H1 (cell line): ENCODE results near the gene PDE4C. TPM values are rescaled to one million over a fixed set of nuclear protein-coding genes. Genes with fewer than 3 reads are reported as not detected.

Experiments
- CTCF ChIA-PET: fragments of 300-600 bp; sonication (Branson Sonifier 250); formaldehyde crosslinking; loops from one replicate; lab custom pipeline; 2021; ENCODE audit not compliant: partially characterized antibody; lab: Charles Lee
- POLR2A ChIA-PET: fragments of 300-600 bp; sonication (Branson Sonifier 250); formaldehyde crosslinking; loops from one replicate; lab custom pipeline; 2021; ENCODE audit warnings: inconsistent platforms; ENCODE audit not compliant: partially characterized antibody; lab: Charles Lee
- DNase-seq, 2 experiments: peaks; one replicate each; pipeline versions ENCODE4 v3.0.0 to v3.0.0-alpha.2; 2010 to 2022; ENCODE audit warnings: low spot score in 2 of 2, low read depth in 1 of 2, mixed read lengths in 1 of 2
- FAIRE-seq: peaks from 2 replicates; lab custom pipeline; 2011; peaks lifted over from hg19 to GRCh38; lab: Jason Lieb, UNC
- H2AFZ ChIP-seq: 2 replicates; pipeline ENCODE4 v1.8.1; 2012; ENCODE audit warnings: low read length, inconsistent platforms
- H2AK5ac ChIP-seq: 2 replicates; pipeline ENCODE4 v1.6.1; 2013; ENCODE audit warnings: low read depth, low read length
- H2BK120ac ChIP-seq: replicated peaks from 2 replicates; pipeline ENCODE3; 2013; ENCODE audit warnings: low read depth, low read length, inconsistent platforms
- H2BK12ac ChIP-seq: 2 replicates; pipeline ENCODE4 v1.6.1; 2013; ENCODE audit warnings: low read depth, low read length
- H2BK15ac ChIP-seq: 2 replicates; pipeline ENCODE4 v1.6.1; 2013; ENCODE audit warnings: low read length
- H2BK20ac ChIP-seq: 2 replicates; pipeline ENCODE4 v1.6.1; 2013; ENCODE audit warnings: low read length
- H2BK5ac ChIP-seq: 2 replicates; pipeline ENCODE4 v1.6.1; 2013; ENCODE audit warnings: low read depth, low read length
- H3K14ac ChIP-seq: 2 replicates; pipeline ENCODE4 v1.6.1; 2013; ENCODE audit warnings: inconsistent platforms; ENCODE audit not compliant: insufficient read length
- H3K18ac ChIP-seq: 2 replicates; pipeline ENCODE4 v1.6.1; 2013; ENCODE audit warnings: low read length; ENCODE audit errors: extremely low read depth
- H3K23ac ChIP-seq: 2 replicates; pipeline ENCODE4 v1.6.1; 2013; ENCODE audit warnings: inconsistent platforms; ENCODE audit not compliant: insufficient read length
- H3K23me2 ChIP-seq: 2 replicates; pipeline ENCODE4 v1.6.1; 2013; ENCODE audit warnings: low read depth, low read length
- H3K27ac ChIP-seq: 2 replicates; pipeline ENCODE4 v1.6.1; 2011; ENCODE audit warnings: low read depth, low read length, inconsistent platforms
- H3K27me3 ChIP-seq, 4 experiments: replicated peaks in 1 of 4; 1 replicate in 1 of 4; 2 replicates in 3 of 4; pipeline versions ENCODE4 v1.6.1 to v1.8.1; 2011 to 2013; ENCODE audit warnings: low read length in 3 of 4, mild to moderate bottlenecking in 3 of 4, inconsistent platforms in 2 of 4, mixed read lengths in 2 of 4, moderate library complexity in 1 of 4; ENCODE audit not compliant: control insufficient read depth in 3 of 4, insufficient read depth in 3 of 4; ENCODE audit errors: extremely low read depth in 1 of 4
- H3K36me3 ChIP-seq, 4 experiments: 2 replicates each; pipeline versions ENCODE4 v1.6.1 to v1.8.1; 2011 to 2013; ENCODE audit warnings: mild to moderate bottlenecking in 4 of 4, low read length in 3 of 4, moderate library complexity in 2 of 4, control low read depth in 1 of 4, inconsistent platforms in 1 of 4; ENCODE audit not compliant: insufficient read depth in 4 of 4, control insufficient read depth in 2 of 4
- H3K4ac ChIP-seq: replicated peaks from 2 replicates; pipeline ENCODE3; 2013; ENCODE audit warnings: low read length, low read depth, mixed read lengths, inconsistent platforms; ENCODE audit not compliant: insufficient read length
- H3K4me1 ChIP-seq, 4 experiments: replicated peaks in 1 of 4; 1 replicate in 1 of 4; 2 replicates in 3 of 4; pipeline versions ENCODE4 v1.6.1 to v1.8.1; 2011 to 2013; ENCODE audit warnings: low read length in 3 of 4, inconsistent platforms in 2 of 4, mixed read lengths in 1 of 4; ENCODE audit not compliant: insufficient read depth in 4 of 4, control insufficient read depth in 3 of 4
- H3K4me2 ChIP-seq, 2 experiments: 2 replicates each; pipeline versions ENCODE4 v1.6.1 to v1.8.1; 2011 to 2013; ENCODE audit warnings: low read depth in 2 of 2, low read length in 2 of 2, control low read depth in 1 of 2, inconsistent platforms in 1 of 2, mild to moderate bottlenecking in 1 of 2; ENCODE audit not compliant: insufficient read depth in 1 of 2
- H3K4me3 ChIP-seq, 4 experiments: fragments of 200-600, 300-600 bp in 1 of 4; sonication (generic), shearing (Covaris generic), sonication (Bioruptor Twin) in 1 of 4; 2 replicates each; pipeline versions ENCODE4 v1.5.1 to v1.8.1; 2011 to 2016; ENCODE audit warnings: low read length in 4 of 4, low read depth in 3 of 4, control low read depth in 2 of 4, inconsistent platforms in 2 of 4, mild to moderate bottlenecking in 2 of 4, mixed read lengths in 1 of 4, moderate library complexity in 1 of 4; ENCODE audit not compliant: insufficient read depth in 2 of 4; ENCODE audit errors: extremely low read depth in 1 of 4
- H3K56ac ChIP-seq: replicated peaks from 2 replicates; pipeline ENCODE3; 2013; ENCODE audit warnings: low read depth, mild to moderate bottlenecking, mixed read lengths, low read length, inconsistent platforms; ENCODE audit not compliant: insufficient read length
- H3K79me1 ChIP-seq: 2 replicates; pipeline ENCODE4 v1.6.1; 2013; ENCODE audit warnings: low read depth, low read length, control low read depth
- H3K79me2 ChIP-seq, 2 experiments: 2 replicates each; pipeline versions ENCODE4 v1.6.1 to v1.8.1; 2012 to 2013; ENCODE audit warnings: low read length in 2 of 2, mild to moderate bottlenecking in 2 of 2, inconsistent platforms in 1 of 2; ENCODE audit not compliant: insufficient read depth in 2 of 2, control insufficient read depth in 1 of 2
- H3K9ac ChIP-seq, 4 experiments: replicated peaks in 1 of 4; 1 replicate in 1 of 4; 2 replicates in 3 of 4; pipeline versions ENCODE4 v1.6.1 to v1.8.1; 2011 to 2013; ENCODE audit warnings: low read depth in 3 of 4, low read length in 3 of 4, control low read depth in 2 of 4, mild to moderate bottlenecking in 2 of 4, moderate library complexity in 2 of 4, inconsistent platforms in 1 of 4; ENCODE audit errors: extremely low read depth in 1 of 4
- H3K9me3 ChIP-seq, 2 experiments: 2 replicates each; pipeline versions ENCODE4 v1.6.1 to v1.8.1; 2012 to 2013; ENCODE audit warnings: mild to moderate bottlenecking in 2 of 2, moderate library complexity in 2 of 2, control low read depth in 1 of 2, inconsistent platforms in 1 of 2, low read depth in 1 of 2, low read length in 1 of 2, mixed read lengths in 1 of 2; ENCODE audit not compliant: insufficient read depth in 2 of 2
- H4K20me1 ChIP-seq, 2 experiments: replicated peaks in 1 of 2; 2 replicates each; pipeline versions ENCODE3 to v1.8.1; 2011 to 2013; ENCODE audit warnings: inconsistent platforms in 2 of 2, low read length in 2 of 2, mild to moderate bottlenecking in 1 of 2; ENCODE audit not compliant: insufficient read depth in 2 of 2, control insufficient read depth in 1 of 2
- H4K5ac ChIP-seq: 2 replicates; pipeline ENCODE4 v1.6.1; 2013; ENCODE audit warnings: low read length, low read depth, mixed read lengths, inconsistent platforms; ENCODE audit not compliant: insufficient read length
- H4K8ac ChIP-seq: 2 replicates; pipeline ENCODE4 v1.8.0; 2013; ENCODE audit warnings: mild to moderate bottlenecking, moderate library complexity, low read length, inconsistent platforms; ENCODE audit not compliant: insufficient read depth; ENCODE audit errors: extremely low read depth
- H4K91ac ChIP-seq: replicated peaks from 2 replicates; pipeline ENCODE3; 2013; ENCODE audit warnings: low read length, mixed read lengths, inconsistent platforms; ENCODE audit not compliant: insufficient read length
- WGBS, 2 experiments: shearing (Covaris generic) in 1 of 2; methylation state at CpG; one replicate each; pipeline versions ENCODE4 v1.1.6 to v1.1.7; 2013 to 2015; ENCODE audit warnings: low lambda C conversion rate in 2 of 2, mixed read lengths in 2 of 2, inconsistent platforms in 1 of 2, low coverage in 1 of 2, missing lambda C conversion rate in 1 of 2; ENCODE audit not compliant: insufficient replicate concordance in 2 of 2, insufficient coverage in 1 of 2, insufficient read length in 1 of 2; ENCODE audit errors: extremely low coverage in 1 of 2, missing lambda C conversion rate in 1 of 2; 5-methylcytosine and 5-hydroxymethylcytosine counted together
- polyA plus RNA-seq, 7 experiments: library from polyadenylated mRNA; depleted of rRNA in 3 of 7; stranded (reverse) in 5 of 7; unstranded in 2 of 7; fragments of >200 nt in 5 of 7; fragments of 200-250 nt in 2 of 7; gene quantifications; 1 replicate in 5 of 7; 2 replicates in 1 of 7; 4 replicates in 1 of 7; pipeline versions ENCODE4 v1.2.1 to v1.2.3, GENCODE V29; 2011 to 2013; ENCODE audit warnings: missing spikeins in 2 of 7, mixed read lengths in 2 of 7
- total RNA-seq: library from RNA; stranded (reverse); fragmentation: NEBNext Ultra II Directional; extraction: Animal tissue kit (Norgen Biotek cat#: 25700); gene quantifications from 2 replicates; pipeline ENCODE4 v1.2.1, GENCODE V29; 2021
- TF ChIP-seq, protein P1 (sequence below), 3 experiments: IDR thresholded peaks; 1 replicate in 2 of 3; 2 replicates in 1 of 3; pipeline versions ENCODE4 v1.5.1 to v1.6.1; 2011; ENCODE audit warnings: low read length in 3 of 3, mild to moderate bottlenecking in 3 of 3, inconsistent platforms in 2 of 3, low read depth in 1 of 3, moderate library complexity in 1 of 3; ENCODE audit not compliant: insufficient read depth in 1 of 3; ENCODE audit errors: control extremely low read depth in 1 of 3

Gene PDE4C
- total and polyA plus RNA-seq, 2 of the 8 experiments (the other 6 are each of a cell fraction or from before 2014, with no cell fraction given): 2.7 to 3.1 TPM

GRCh38 chr19:18194554-18195238 is 31.5 kb downstream of the PDE4C start:
- Histone ChIP-seq H2AK5ac (no peak overlapping the region), H3K23ac (no peak overlapping the region), H3K27ac (no peak overlapping the region), H2BK15ac (no peak overlapping the region), H3K56ac (no peak overlapping the region), H3K23me2 (peaks cover 10% of the 10 kb centered on the region), H4K91ac (no peak overlapping the region), H3K36me3 (peaks cover 9 to 26% (median 10%) of the 10 kb centered on the region in 4 experiments; a peak in 6 of 8 replicates), H4K20me1 (peaks cover 3 to 22% of the 10 kb centered on the region in 2 experiments), H3K14ac (no peak overlapping the region), H3K18ac (no peak overlapping the region), H2BK120ac (no peak overlapping the region), H2AFZ (no peak overlapping the region), H2BK20ac (no peak overlapping the region), H2BK5ac (no peak overlapping the region), H3K79me2 (peaks cover 0 to 4% of the 10 kb centered on the region in 2 experiments; a peak in 1 of 4 replicates), H4K8ac (peak overlapping the region; percentile 58; the same call in 1 of the 2 replicates), H3K9me3 (no peaks in the 10 kb centered on the region), H3K4me1 (peaks cover 5 to 12% (median 8%) of the 10 kb centered on the region in 4 experiments), H3K4me3 (peak overlapping the region in 3 of 4 experiments; percentile 85 to 96 (median 93); a peak in 5 of 8 replicates), H3K79me1 (peaks cover 6% of the 10 kb centered on the region; the same call in 1 of the 2 replicates), H3K4ac (no peak overlapping the region), H4K5ac (no peak overlapping the region), H3K9ac (no peak overlapping the region), H3K27me3 (no peaks in the 10 kb centered on the region), H3K4me2 (peak overlapping the region; percentile 93 to 94), H2BK12ac (no peak overlapping the region)
- CTCF ChIA-PET: interaction anchor here (0.5 to 2.3 kb wide), 12 partner anchors 10 to 631 kb away, joined by 3 to 12 read pairs (median 4); a partner anchor contains a TSS
- DNase-seq (peak in 1 of 2 experiments; percentile 76), FAIRE-seq (no peak)
- TF ChIP-seq, protein P1, sequence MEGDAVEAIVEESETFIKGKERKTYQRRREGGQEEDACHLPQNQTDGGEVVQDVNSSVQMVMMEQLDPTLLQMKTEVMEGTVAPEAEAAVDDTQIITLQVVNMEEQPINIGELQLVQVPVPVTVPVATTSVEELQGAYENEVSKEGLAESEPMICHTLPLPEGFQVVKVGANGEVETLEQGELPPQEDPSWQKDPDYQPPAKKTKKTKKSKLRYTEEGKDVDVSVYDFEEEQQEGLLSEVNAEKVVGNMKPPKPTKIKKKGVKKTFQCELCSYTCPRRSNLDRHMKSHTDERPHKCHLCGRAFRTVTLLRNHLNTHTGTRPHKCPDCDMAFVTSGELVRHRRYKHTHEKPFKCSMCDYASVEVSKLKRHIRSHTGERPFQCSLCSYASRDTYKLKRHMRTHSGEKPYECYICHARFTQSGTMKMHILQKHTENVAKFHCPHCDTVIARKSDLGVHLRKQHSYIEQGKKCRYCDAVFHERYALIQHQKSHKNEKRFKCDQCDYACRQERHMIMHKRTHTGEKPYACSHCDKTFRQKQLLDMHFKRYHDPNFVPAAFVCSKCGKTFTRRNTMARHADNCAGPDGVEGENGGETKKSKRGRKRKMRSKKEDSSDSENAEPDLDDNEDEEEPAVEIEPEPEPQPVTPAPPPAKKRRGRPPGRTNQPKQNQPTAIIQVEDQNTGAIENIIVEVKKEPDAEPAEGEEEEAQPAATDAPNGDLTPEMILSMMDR (IDR thresholded peaks at IDR 0.05; ENCODE audit: control extremely low read depth in 1 of 3, insufficient read depth in 1 of 3, low read depth in 1 of 3, low read length in 3 of 3): no peak
- WGBS, 2 experiments: 63% methylated on average over 20 of the region's 27 CpGs; no CpG with 5 or more reads in 1 of the 2 experiments
- POLR2A ChIA-PET: interaction anchor here (0.9 to 5.8 kb wide), 9 partner anchors 9 to 527 kb away, joined by 3 to 38 read pairs (median 4); partner anchors contain the start of genes IFI30, JUND and RAB3A
